Suprapubic skin (tissue), 4 donors: ENCODE measurements around the gene RNF130. TPM values are rescaled to one million over a fixed set of nuclear protein-coding genes. Genes with fewer than 3 reads are reported as not detected.

Source experiments
- DNase-seq, 2 donors: peaks; one replicate each; pipeline ENCODE4 v3.0.0-alpha.2; 2019; ENCODE audit warnings: low spot score in 2 of 2
- H3K27ac ChIP-seq: fragments of 200-600 bp; sonication (generic); one replicate; pipeline ENCODE4 v1.5.1; 2019
- H3K27me3 ChIP-seq: fragments of 200-600 bp; sonication (generic); one replicate; pipeline ENCODE4 v1.5.1; 2019
- H3K36me3 ChIP-seq: fragments of 200-600 bp; sonication (generic); one replicate; pipeline ENCODE4 v1.5.1; 2019
- H3K4me1 ChIP-seq: fragments of 200-600 bp; sonication (generic); one replicate; pipeline ENCODE4 v1.5.1; 2019
- H3K4me3 ChIP-seq: fragments of 200-600 bp; sonication (generic); one replicate; pipeline ENCODE4 v1.5.1; 2019; ENCODE audit warnings: mild to moderate bottlenecking
- H3K9me3 ChIP-seq: fragments of 200-600 bp; sonication (generic); one replicate; pipeline ENCODE4 v1.5.1; 2019
- CTCF ChIP-seq, 2 donors: fragments of 200-600 bp in 1 of 2; fragments of 450-650 bp in 1 of 2; sonication (generic) in 1 of 2; IDR thresholded peaks; one replicate each; pipeline ENCODE4 v1.5.1; 2016 to 2019; ENCODE audit warnings: antibody characterized with exemption in 2 of 2, mild to moderate bottlenecking in 1 of 2, moderate library complexity in 1 of 2
- EP300 ChIP-seq: sonication (generic); formaldehyde crosslinking; IDR thresholded peaks from one replicate; pipeline ENCODE4 v1.6.1; 2017; ENCODE audit warnings: antibody characterized with exemption
- POLR2A ChIP-seq, 2 donors: fragments of 450-650 bp; IDR thresholded peaks; one replicate each; pipeline ENCODE4 v1.6.1; 2017; ENCODE audit warnings: antibody characterized with exemption in 2 of 2, mild to moderate bottlenecking in 2 of 2, moderate library complexity in 2 of 2
- POLR2AphosphoS5 ChIP-seq, 3 donors: sonication (generic); formaldehyde crosslinking; IDR thresholded peaks; one replicate each; pipeline ENCODE4 v1.6.1; 2017; ENCODE audit warnings: antibody characterized with exemption in 3 of 3
- WGBS: methylation state at CpG from one replicate; pipeline ENCODE4 v1.1.5; 2018; 5-methylcytosine and 5-hydroxymethylcytosine counted together
- total RNA-seq, 4 donors: library from RNA; depleted of rRNA; stranded (reverse); fragments of >200 nt; gene quantifications; one replicate each; pipeline ENCODE4 v1.1.0, GENCODE V29; 2016

RNF130 gene
- 10 to 100 TPM; 24.8 to 37.2 (median 29.8) TPM for total RNA-seq

GRCh38 chr5:180071531-180072255, at the start of gene RNF130:
Gene RNF130 (minus strand): TSS chr5:180071759. CDS start chr5:180071702, 57 bp downstream.
- peaks cover 28% of the 10 kb centered on the region for H3K4me1 ChIP-seq
- TF ChIP-seq EP300 (no peak), POLR2A (IDR thresholded peaks at IDR 0.05) (peak in 1 of 2 donors; percentile 55), POLR2AphosphoS5 (IDR thresholded peaks at IDR 0.05) (peak; percentile 1 to 66 (median 53)), CTCF (IDR thresholded peaks at IDR 0.05) (no peak)
- H3K9me3 ChIP-seq: no peaks in the 10 kb centered on the region
- no peaks in the 10 kb centered on the region for H3K27me3 ChIP-seq
- H3K27ac ChIP-seq: peak within 1 kb of the TSS; percentile 90
- H3K36me3 ChIP-seq: no peaks in the 10 kb centered on the region
- DNase-seq: peak; percentile 93 to 94
- H3K4me3 ChIP-seq: peak within 1 kb of the TSS; percentile 97
- WGBS: 0% methylated on average over 5 of the region's 113 CpGs

GRCh38 chr5:180120237-180121101, 48.9 kb upstream of the RNF130 start:
- peaks cover 21% of the 10 kb centered on the region for H3K27me3 ChIP-seq
- no peak overlapping the region for H3K27ac ChIP-seq
- H3K4me3 ChIP-seq: no peak overlapping the region
- peak; percentile 50 to 65 for DNase-seq
- TF ChIP-seq EP300: no peak
- TF ChIP-seq POLR2AphosphoS5 (IDR thresholded peaks at IDR 0.05): no peak
- no peak for TF ChIP-seq CTCF (IDR thresholded peaks at IDR 0.05)
- no peak for TF ChIP-seq POLR2A (IDR thresholded peaks at IDR 0.05)
- no peaks in the 10 kb centered on the region for H3K36me3 ChIP-seq
- H3K4me1 ChIP-seq: no peaks in the 10 kb centered on the region
- WGBS: 96% methylated on average over 12 of the region's 28 CpGs
- no peaks in the 10 kb centered on the region for H3K9me3 ChIP-seq

GRCh38 chr5:180119903-180120236, 48.3 kb upstream of the RNF130 start:
- WGBS: 89% methylated on average over 9 of the region's 12 CpGs
- H3K36me3 ChIP-seq: no peaks in the 10 kb centered on the region
- no peaks in the 10 kb centered on the region for H3K9me3 ChIP-seq
- no peak for TF ChIP-seq EP300
- no peak for TF ChIP-seq POLR2A (IDR thresholded peaks at IDR 0.05)
- no peak for TF ChIP-seq CTCF (IDR thresholded peaks at IDR 0.05)
- no peak for TF ChIP-seq POLR2AphosphoS5 (IDR thresholded peaks at IDR 0.05)
- no peak overlapping the region for H3K4me3 ChIP-seq
- H3K4me1 ChIP-seq: no peaks in the 10 kb centered on the region
- no peak overlapping the region for H3K27ac ChIP-seq
- peaks cover 21% of the 10 kb centered on the region for H3K27me3 ChIP-seq
- DNase-seq: peak in 1 of 2 donors; percentile 69

GRCh38 chr5:180119031-180119902, 47.7 kb upstream of the RNF130 start:
- no peaks in the 10 kb centered on the region for H3K36me3 ChIP-seq
- TF ChIP-seq POLR2AphosphoS5 (IDR thresholded peaks at IDR 0.05) (no peak), CTCF (IDR thresholded peaks at IDR 0.05) (no peak), POLR2A (IDR thresholded peaks at IDR 0.05) (no peak), EP300 (no peak)
- 84% methylated on average over 8 of the region's 23 CpGs for WGBS
- peaks cover 16% of the 10 kb centered on the region for H3K27me3 ChIP-seq
- no peaks in the 10 kb centered on the region for H3K9me3 ChIP-seq
- H3K27ac ChIP-seq: no peak overlapping the region
- no peaks in the 10 kb centered on the region for H3K4me1 ChIP-seq
- H3K4me3 ChIP-seq: no peak overlapping the region
- DNase-seq: peak; percentile 48 to 73
